ENCODE measurements around the gene GTF2F2. TPM values are rescaled to one million over a fixed set of nuclear protein-coding genes. Genes with fewer than 3 reads are reported as not detected.

Gene GTF2F2
- polyA plus RNA-seq, 2 of the 4 experiments (the other 2 are of a cell fraction): 21.0 to 30.0 TPM

DNA sequence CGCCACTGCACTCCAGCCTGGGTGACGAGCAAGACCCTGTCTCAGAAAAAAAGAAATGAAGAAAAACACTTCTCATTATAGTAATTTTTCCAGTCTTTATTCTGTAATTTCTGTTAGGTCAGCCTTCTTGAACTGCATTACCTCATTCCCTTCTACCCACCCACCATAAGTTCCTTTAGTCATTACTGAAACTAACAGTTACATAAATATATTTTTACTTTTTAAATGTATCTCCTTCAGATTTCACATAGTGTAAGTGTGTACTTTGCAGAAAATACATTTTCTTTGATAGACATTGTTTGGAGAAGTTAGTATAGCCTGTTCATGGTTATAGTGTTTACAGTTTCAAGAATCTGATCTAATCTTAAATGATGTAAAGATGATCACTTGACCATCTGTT, 112.3 kb downstream of the GTF2F2 start:
- Histone ChIP-seq H3K27ac (no peak overlapping the region), H3K4me2 (no peak overlapping the region), H3K9me3 (no peaks in the 10 kb centered on the region), H3K4me1 (peaks cover 30% of the 10 kb centered on the region; the same call in 2 of the 3 replicates), H3K4me3 (no peak overlapping the region)
- ChIA-PET CTCF (no interaction called here), POLR2A (no interaction called here)
- TF ChIP-seq, protein P1, sequence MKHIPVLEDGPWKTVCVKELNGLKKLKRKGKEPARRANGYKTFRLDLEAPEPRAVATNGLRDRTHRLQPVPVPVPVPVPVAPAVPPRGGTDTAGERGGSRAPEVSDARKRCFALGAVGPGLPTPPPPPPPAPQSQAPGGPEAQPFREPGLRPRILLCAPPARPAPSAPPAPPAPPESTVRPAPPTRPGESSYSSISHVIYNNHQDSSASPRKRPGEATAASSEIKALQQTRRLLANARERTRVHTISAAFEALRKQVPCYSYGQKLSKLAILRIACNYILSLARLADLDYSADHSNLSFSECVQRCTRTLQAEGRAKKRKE (CRISPR knock-in tag; IDR thresholded peaks at IDR 0.05; ENCODE audit: low read depth): no peak
- TF ChIP-seq TP53 (CRISPR knock-in tag; IDR thresholded peaks at IDR 0.05) (no peak), KDM1A (IDR thresholded peaks at IDR 0.05; ENCODE audit: low read depth) (no peak), HEYL (CRISPR knock-in tag; IDR thresholded peaks at IDR 0.05) (no peak), JUNB (IDR thresholded peaks at IDR 0.05) (no peak), TFCP2L1 (CRISPR knock-in tag; IDR thresholded peaks at IDR 0.05) (no peak), PHF8 (IDR thresholded peaks at IDR 0.05; ENCODE audit: borderline replicate concordance, low read depth) (no peak), HOXB5 (CRISPR knock-in tag; IDR thresholded peaks at IDR 0.05) (no peak), CBX8 (IDR thresholded peaks at IDR 0.05) (no peak), RNF2 (IDR thresholded peaks at IDR 0.05; ENCODE audit: borderline replicate concordance, low read depth) (no peak), HOXA7 (CRISPR knock-in tag; IDR thresholded peaks at IDR 0.05) (no peak), NFE2L2 (conservative IDR thresholded peaks at IDR 0.05; ENCODE audit: low read length) (no peak), JUN (IDR thresholded peaks at IDR 0.05) (no peak), RCOR1 (IDR thresholded peaks at IDR 0.05; ENCODE audit: low read depth, low read length) (no peak), FOSL2 (IDR thresholded peaks at IDR 0.05) (no peak), FOSL2 (CRISPR knock-in tag; IDR thresholded peaks at IDR 0.05) (no peak), KDM5A (IDR thresholded peaks at IDR 0.05) (no peak), CBX2 (IDR thresholded peaks at IDR 0.05; ENCODE audit: borderline replicate concordance, low read depth) (no peak)
- TF ChIP-seq, protein P2, sequence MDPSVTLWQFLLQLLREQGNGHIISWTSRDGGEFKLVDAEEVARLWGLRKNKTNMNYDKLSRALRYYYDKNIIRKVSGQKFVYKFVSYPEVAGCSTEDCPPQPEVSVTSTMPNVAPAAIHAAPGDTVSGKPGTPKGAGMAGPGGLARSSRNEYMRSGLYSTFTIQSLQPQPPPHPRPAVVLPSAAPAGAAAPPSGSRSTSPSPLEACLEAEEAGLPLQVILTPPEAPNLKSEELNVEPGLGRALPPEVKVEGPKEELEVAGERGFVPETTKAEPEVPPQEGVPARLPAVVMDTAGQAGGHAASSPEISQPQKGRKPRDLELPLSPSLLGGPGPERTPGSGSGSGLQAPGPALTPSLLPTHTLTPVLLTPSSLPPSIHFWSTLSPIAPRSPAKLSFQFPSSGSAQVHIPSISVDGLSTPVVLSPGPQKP (IDR thresholded peaks at IDR 0.05; ENCODE audit: low read depth, low read length): no peak
- TF ChIP-seq, protein P3, sequence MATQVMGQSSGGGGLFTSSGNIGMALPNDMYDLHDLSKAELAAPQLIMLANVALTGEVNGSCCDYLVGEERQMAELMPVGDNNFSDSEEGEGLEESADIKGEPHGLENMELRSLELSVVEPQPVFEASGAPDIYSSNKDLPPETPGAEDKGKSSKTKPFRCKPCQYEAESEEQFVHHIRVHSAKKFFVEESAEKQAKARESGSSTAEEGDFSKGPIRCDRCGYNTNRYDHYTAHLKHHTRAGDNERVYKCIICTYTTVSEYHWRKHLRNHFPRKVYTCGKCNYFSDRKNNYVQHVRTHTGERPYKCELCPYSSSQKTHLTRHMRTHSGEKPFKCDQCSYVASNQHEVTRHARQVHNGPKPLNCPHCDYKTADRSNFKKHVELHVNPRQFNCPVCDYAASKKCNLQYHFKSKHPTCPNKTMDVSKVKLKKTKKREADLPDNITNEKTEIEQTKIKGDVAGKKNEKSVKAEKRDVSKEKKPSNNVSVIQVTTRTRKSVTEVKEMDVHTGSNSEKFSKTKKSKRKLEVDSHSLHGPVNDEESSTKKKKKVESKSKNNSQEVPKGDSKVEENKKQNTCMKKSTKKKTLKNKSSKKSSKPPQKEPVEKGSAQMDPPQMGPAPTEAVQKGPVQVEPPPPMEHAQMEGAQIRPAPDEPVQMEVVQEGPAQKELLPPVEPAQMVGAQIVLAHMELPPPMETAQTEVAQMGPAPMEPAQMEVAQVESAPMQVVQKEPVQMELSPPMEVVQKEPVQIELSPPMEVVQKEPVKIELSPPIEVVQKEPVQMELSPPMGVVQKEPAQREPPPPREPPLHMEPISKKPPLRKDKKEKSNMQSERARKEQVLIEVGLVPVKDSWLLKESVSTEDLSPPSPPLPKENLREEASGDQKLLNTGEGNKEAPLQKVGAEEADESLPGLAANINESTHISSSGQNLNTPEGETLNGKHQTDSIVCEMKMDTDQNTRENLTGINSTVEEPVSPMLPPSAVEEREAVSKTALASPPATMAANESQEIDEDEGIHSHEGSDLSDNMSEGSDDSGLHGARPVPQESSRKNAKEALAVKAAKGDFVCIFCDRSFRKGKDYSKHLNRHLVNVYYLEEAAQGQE (IDR thresholded peaks at IDR 0.05): no peak
- DNase-seq (ENCODE audit: low read depth in 1 of 2, low spot score in 1 of 2) (no peak), FAIRE-seq (no peak), ATAC-seq (no peak)
- 90% methylated on average over 2 of the region's 2 CpGs for WGBS (ENCODE audit: missing lambda C conversion rate)

DNA sequence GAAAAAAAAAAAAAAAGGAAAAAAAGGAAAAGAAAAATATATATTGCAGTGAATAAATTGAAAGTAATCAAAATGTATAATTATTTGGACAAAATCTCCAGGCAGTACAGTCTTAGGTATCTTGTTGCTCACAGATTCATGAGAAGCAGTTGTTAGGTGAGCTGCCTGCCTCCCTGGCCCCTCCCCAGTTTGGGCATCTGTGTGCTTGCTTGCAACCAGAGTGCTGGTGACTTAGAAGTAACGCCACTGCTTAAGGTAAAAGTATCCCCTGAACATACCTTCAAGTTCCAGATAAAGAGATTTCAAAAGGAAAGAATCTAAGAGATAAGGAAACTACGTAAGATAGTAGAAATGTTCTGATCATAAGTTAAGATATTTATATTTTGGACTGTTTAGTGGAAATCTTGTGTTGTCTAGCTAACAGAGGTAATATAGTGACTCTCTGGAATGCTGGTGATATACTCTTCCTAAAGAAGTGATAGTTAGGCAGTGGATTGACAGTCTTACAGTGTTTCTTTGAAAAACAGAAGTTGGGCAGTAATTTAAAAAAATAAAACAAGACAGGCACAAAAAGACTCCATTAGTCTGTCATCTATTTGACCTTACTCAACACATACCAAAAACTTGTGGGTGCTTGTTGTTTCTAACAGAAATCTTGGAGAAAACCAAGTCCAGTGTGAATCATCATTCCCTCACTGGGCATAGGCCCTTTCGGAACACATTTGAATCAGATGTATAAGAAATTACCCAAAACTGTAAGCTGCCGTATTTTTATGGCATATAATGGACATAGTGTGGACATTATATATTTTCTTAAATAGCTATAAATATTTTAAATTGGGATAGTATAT, 118.9 kb downstream of the GTF2F2 start:
- FAIRE-seq (no peak), ATAC-seq (no peak), DNase-seq (ENCODE audit: low read depth in 1 of 2, low spot score in 1 of 2) (no peak)
- 97% methylated on average over 4 of the region's 4 CpGs for WGBS (ENCODE audit: missing lambda C conversion rate)
- CTCF ChIA-PET: interaction anchor here (0.6 to 1.6 kb wide), 2 partner anchors 59 to 192 kb away, joined by 4 to 5 read pairs; no protein-coding TSS in a partner anchor
- Histone ChIP-seq H3K4me3 (no peak overlapping the region), H3K9me3 (no peaks in the 10 kb centered on the region), H3K4me2 (no peak overlapping the region), H3K4me1 (peaks cover 43% of the 10 kb centered on the region), H3K27ac (no peak overlapping the region)
- POLR2A ChIA-PET: no interaction called here
- TF ChIP-seq CBX8 (IDR thresholded peaks at IDR 0.05): no peak
- TF ChIP-seq HOXB13 (CRISPR knock-in tag; IDR thresholded peaks at IDR 0.05; ENCODE audit: low read depth): no peak
- TF ChIP-seq RCOR1 (IDR thresholded peaks at IDR 0.05; ENCODE audit: low read depth, low read length): no peak
- no peak for TF ChIP-seq HDAC2 (IDR thresholded peaks at IDR 0.05)
- TF ChIP-seq TFCP2L1 (CRISPR knock-in tag; IDR thresholded peaks at IDR 0.05): no peak
- no peak for TF ChIP-seq EHF (CRISPR knock-in tag; IDR thresholded peaks at IDR 0.05)
- TF ChIP-seq KDM5A (IDR thresholded peaks at IDR 0.05): no peak
- TF ChIP-seq, protein P3 (IDR thresholded peaks at IDR 0.05): no peak
- no peak for TF ChIP-seq EP300 (IDR thresholded peaks at IDR 0.05)
- no peak for TF ChIP-seq CEBPB (IDR thresholded peaks at IDR 0.05)
- no peak for TF ChIP-seq HOXA7 (CRISPR knock-in tag; IDR thresholded peaks at IDR 0.05)
- TF ChIP-seq HOXB5 (CRISPR knock-in tag; IDR thresholded peaks at IDR 0.05): no peak
- no peak for TF ChIP-seq RNF2 (IDR thresholded peaks at IDR 0.05; ENCODE audit: borderline replicate concordance, low read depth)
- no peak for TF ChIP-seq POLR2AphosphoS2 (conservative IDR thresholded peaks at IDR 0.05; ENCODE audit: low read length)
- TF ChIP-seq EHMT2 (IDR thresholded peaks at IDR 0.05; ENCODE audit: low read depth): no peak

Data from A549 (cell line).